Fibroblast of skin of left quadriceps (primary cell): ENCODE data around the gene C2orf15.
A peak's percentile ranks its signal among the peaks of the same experiment; 100 is the strongest.
"Not testable (repeated sequence)": the region's sequence is repeated elsewhere in the genome, so short reads cannot be mapped to it uniquely, and the experiment has no call there.

Experiments used
- DNase-seq, 2 experiments: peaks; one replicate each; pipeline ENCODE4 v3.0.0-alpha.2; 2013; ENCODE audit warnings: low read depth in 2 of 2

Gene C2orf15

GRCh38 chr2:99166218-99166617 lies 24.7 kb downstream of the C2orf15 start:
- DNase-seq = no peak

GRCh38 chr2:99169534-99169933 lies 28.0 kb downstream of the C2orf15 start:
- DNase-seq = no peak

- DNase-seq = no peak
These were observed 30.1 kb downstream of the C2orf15 start for GRCh38 chr2:99171377-99172140.

- DNase-seq = peak; percentile 90 to 92
These were observed 39.5 kb downstream of the C2orf15 start, which contains the start of the genes MITD1 and MRPL30 for GRCh38 chr2:99180755-99181623. MITD1 (minus strand) TSS chr2:99181058; CDS start chr2:99180981, 77 bp downstream. MRPL30 (plus strand) TSS chr2:99181184; CDS start chr2:99186204, 5,020 bp downstream.

- no peak for DNase-seq
These were observed 40.1 kb downstream of the C2orf15 start for GRCh38 chr2:99181624-99182000.

GRCh38 chr2:99183025-99183424 lies 41.5 kb downstream of the C2orf15 start:
- no peak for DNase-seq

GRCh38 chr2:99184811-99185210 lies 43.3 kb downstream of the C2orf15 start:
- DNase-seq = no peak

GRCh38 chr2:99187011-99187410 lies 45.5 kb downstream of the C2orf15 start:
- no peak for DNase-seq

- no peak for DNase-seq
These were observed 46.9 kb downstream of the C2orf15 start for GRCh38 chr2:99188357-99188756.

- no peak for DNase-seq
These were observed 49.0 kb downstream of the C2orf15 start for GRCh38 chr2:99190548-99190947.

- not testable (repeated sequence) for DNase-seq
These were observed 50.9 kb downstream of the C2orf15 start for GRCh38 chr2:99192364-99192763.

GRCh38 chr2:99198103-99198841 lies 56.8 kb downstream of the C2orf15 start:
- DNase-seq = no peak

GRCh38 chr2:99200076-99200800 lies 58.7 kb downstream of the C2orf15 start:
- no peak for DNase-seq
